Suppressor macrophage treated with lipopolysaccharide for 1 hour (primary cell): ENCODE data around the gene CDK11A.

ENCODE experiments used
- DNase-seq, 3 donors: peaks; one replicate each; pipeline ENCODE4 v3.0.0-alpha.2; 2020 to 2022

The CDK11A gene

GRCh38 chr1:1724035-1724864, at the start of gene CDK11A:
TSS of gene CDK11A (minus strand) at chr1:1724357. CDS start at chr1:1722818, 1,539 bp downstream.
- peak; percentile 99 to 100 (median 100) for DNase-seq

GRCh38 chr1:1773874-1774273, 49.7 kb upstream of the CDK11A start:
- no peak for DNase-seq

- DNase-seq, result no peak
These were observed 46.9 kb upstream of the CDK11A start for GRCh38 chr1:1771096-1771495.

DNA sequence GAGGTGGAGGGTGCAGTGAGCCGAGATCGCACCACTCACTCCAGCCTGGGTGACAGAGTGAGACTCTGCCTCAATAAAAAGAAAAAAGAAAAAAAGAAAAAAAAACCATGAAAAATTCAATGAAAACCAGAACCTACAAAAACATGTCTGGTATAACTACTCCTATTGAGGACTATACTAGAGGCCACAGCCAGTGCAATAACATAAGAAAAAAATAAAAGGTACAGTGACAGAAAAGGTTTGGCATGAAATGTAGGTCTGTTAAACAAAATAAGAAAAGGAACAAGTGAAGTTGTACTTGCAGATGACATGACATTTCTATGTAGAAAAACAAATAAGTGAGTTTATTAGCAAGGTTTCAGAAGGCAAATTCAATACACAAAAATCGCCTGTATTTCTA, 45.9 kb upstream of the CDK11A start:
- no peak for DNase-seq

GRCh38 chr1:1768249-1768992, 44.3 kb upstream of the CDK11A start:
- DNase-seq, result no peak

GRCh38 chr1:1764876-1765470, 40.8 kb upstream of the CDK11A start:
- DNase-seq, result no peak

DNA sequence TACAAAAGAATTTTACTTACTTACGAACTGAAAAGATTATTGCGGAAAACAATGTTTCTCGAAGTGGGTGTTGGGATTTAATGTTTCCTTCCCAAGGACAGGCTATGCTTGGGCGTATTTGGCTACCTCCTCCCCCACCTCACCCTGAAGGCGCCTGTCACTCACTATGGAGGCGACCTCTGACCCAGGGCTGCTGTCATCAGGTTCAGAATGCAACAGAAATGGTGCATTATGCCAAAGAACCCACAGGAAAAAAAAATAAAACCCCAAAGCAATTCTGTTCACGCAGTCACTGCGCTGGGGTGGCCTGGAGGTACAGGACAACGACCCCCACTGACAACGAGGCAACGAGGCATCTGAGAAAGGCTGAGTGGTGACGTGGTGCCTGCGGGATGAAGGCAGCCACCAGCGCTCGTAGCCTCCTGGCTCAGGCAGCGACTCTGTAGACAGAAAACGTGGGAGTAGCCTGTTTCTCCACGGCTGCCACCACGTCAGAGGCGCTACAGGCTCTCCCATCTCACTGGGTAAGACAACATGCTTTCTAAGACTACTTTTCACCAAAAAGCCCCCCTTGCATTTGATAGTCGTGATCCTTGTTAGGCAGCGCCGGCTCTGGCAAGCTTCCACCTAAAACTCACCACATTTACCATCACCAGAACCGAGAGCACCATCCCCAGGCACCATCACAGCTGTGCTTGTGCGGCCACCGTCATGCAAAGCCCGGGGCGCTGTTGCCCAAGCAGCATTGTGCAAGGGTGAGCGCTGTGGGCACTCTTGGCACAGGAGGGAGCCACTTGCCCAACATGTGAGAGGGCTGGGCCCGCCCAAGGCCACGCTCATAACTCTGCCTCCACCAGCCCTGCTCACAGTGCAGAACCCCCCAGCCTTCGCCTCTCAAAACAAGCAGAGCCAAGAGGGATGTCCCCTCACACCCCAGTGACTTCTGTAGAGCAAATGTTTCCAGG, 39.8 kb upstream of the CDK11A start:
- DNase-seq, result peak; percentile 85 to 90 (median 89)

DNA sequence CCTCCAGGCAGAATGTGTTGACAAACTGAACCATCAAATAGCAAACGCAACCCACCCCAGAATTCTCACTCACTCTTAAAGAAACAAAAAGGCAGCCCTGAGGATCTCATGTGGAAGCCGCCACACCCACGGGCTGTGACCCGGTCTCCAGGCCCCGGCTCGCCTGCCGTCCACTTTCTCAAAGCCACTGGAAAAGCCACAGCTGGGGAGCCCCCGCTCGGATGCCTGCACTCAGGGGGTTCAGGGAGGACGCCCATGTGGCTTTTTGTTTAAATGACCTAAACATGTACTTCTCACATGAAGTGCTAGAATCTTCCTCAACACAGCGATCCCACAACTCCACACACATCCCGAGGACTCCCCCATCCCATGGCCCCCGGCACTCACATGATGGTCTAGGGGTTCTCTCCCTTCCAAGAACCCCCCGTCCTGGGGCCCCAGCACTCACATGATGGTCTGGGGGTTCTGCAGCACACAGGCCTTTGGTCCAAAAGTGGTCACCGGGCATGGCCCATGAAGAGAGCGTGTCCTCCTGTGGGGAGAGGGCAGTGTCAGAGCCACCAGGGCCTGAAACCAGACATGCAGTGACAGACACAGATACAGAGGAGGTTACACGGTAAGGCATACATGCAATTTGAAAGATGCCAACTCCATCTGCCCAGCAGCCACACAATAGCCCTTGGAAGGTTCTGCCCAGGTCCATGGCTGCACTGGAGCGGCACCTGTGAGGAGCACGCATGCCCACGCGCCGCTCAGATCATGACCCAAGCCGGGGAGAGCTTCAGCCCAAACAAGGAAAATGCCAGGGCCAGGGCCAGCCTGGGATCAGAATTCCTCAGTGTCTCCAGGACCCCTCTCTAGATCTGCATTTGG, 37.6 kb upstream of the CDK11A start:
- no peak for DNase-seq

DNA sequence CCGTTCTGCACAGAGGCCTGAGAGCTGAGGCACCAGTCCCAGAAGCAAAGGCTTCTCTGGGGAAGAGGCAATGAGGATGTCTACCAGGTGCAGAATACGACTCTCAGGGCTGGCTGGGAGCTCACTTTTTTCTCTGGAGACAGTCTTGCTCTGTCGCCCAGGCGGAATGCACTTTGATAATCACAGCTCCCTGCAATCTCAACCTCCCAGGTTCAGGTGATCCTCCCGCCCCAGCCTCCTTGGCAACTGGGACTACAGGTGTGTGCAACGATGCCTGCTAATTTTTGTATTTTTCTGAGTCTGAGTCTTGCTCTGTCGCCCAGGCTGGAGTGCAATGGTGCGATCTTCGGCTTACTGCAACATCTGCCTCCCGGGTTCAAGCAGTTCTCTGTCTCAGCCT, 36.6 kb upstream of the CDK11A start:
- DNase-seq, result no peak

DNA sequence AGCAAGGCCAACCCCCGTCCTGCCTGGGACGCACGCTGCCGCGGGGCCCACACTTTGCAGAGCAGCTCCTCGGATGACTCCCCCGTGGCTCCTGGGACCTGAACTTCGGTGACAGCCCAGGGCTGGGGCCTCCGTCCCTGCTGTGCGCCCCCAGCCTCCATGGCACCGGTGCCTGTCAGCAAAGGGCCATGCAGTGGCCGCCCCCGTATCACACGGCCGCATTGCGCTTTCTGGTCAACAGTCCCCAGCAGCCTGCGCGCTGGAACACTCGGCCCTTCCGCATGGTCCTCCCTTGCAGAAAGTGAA, 36.1 kb upstream of the CDK11A start:
- no peak for DNase-seq

GRCh38 chr1:1759456-1760344, 35.5 kb upstream of the CDK11A start:
- DNase-seq, result no peak

GRCh38 chr1:1758692-1759455, 34.7 kb upstream of the CDK11A start:
- no peak for DNase-seq

DNA sequence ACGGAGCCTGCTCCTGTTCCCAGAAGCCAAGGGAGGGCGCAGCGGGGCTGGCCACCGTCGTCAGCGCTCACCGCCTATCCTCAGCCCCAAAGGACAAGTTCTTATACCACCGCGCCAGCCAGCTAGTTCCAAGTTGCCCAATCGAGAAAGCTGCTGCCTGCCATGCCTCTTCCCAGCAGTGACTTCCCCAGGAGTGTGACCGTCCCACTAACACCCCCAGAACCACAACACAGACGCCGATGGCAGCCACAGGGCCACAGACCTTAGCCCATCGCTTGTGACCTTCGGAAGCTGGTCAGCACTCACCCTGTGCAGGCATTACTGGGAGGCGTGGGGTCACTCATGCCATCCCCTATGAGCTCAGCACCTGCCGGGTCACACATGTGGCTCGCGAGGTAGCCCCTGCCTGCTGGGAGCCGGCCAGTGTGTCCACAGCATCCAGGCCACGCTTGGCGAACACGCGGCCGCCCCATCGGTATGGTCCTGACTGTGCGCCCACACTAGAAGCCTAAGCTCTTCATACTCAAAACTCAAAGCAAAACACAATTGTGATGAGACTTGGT, 34.0 kb upstream of the CDK11A start:
- DNase-seq, result no peak

DNA sequence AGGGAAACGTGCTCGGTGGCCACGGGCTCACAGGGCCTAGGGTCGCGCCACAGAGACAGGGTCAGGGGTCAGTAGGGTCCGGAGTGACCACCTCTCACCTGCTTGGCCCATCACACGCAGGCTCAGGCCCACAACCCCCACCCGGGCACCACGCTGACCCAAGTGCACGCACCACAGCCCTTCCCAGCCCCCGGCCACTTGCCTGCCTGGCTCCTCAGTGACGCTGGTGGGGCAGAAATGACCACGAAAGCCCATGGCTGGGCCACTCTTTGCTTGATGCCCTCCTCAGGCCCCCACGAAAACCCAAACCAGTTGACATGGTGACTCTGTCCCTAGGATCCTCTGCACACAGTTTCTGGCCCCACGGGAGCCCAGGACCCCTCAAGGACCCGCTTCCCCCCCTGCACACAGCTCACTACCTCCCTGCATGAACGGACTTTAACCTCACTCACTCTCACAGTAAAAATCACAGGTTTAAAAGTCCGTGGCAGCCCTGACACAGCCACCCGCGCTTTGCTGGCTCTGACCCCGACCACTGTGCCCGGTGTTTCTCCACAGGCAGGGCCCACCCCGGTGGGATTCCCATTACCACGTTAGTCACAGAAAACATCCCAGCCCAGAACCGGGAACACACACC, 33.4 kb upstream of the CDK11A start:
- DNase-seq, result no peak

DNA sequence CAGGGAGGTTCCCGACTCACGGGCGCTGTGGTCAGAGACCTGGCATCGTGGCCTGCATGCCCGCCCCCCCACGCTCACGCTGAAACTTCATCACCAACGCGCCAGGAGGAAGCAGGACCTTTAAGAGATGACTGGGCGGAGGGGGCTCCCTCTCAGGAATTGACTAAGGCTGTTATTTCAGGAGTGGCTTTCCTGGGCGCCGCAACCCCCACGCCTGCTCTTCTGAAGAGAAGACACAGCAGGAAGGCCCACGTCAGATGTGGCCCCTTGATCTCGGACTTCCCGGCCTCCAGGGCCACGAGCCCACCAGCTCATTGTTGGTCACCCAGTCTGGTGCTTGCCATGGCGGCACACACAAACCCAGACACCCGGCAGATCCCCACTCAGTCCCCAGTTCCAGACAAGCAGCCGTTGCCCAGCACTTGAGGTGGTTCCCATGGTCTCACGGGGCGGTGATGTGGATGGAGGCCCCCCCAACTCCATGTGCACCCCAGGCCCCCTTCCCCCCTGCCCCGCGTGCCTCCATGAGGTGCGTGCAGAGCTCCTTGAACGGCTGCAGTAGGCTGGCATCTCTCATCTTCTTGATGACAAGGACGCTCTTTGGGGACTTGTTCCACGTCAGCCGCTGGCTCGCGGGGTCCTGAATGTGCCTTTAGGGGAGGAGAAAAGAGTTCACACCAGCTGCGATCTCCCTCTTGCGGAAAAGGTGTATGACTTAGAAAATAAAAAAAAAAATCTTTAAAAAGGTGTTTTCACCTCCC, 32.7 kb upstream of the CDK11A start:
- DNase-seq, result no peak

DNA sequence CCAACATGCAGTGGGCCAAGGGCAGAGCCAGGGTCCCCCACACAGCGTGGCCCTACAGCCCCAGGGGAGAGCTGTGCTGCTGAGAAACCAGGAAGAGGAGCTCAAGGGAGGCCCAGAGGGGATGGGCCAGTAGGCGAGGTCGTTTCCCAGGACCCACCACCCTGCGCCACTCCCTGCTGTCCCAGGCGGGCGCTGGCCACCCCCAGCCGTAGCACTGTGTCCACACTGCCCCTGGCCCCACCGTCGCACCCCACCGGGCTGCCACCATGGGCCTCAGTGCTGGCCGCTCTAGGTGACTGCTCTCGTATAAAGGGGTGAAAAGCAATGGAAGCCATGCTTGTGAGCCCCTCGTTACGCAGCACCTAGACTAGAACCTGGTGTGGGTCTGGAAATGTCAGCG, 31.7 kb upstream of the CDK11A start:
- no peak for DNase-seq

GRCh38 chr1:1755426-1755825, 31.3 kb upstream of the CDK11A start:
- DNase-seq, result no peak
